ENCODE results near the gene UST. TPM values are rescaled to one million over a fixed set of nuclear protein-coding genes. Genes with fewer than 3 reads are reported as not detected.

Gene UST
- total RNA-seq, 4 donors from 2014 or later, result 2.9 to 12.0 (median 5.7) TPM

DNA sequence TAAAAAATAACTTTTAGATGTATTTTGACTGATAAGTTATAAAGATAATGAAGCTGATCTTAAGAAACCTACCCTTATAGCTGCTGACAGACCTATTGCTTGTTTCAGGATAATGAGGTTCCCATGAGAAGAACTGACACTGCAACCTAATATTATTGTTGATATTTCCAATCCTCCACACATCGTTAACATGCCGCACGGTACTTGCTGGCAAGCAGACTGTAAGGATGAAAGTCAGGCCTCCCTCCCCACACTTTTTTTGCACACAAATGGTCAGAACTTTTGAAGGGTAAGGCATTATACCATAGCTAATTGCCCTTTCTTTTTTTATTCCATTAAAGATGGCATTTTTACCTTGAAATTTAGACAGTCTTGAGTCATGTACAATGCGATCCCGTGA is 210.9 kb downstream of the UST start:
- no peak for TF ChIP-seq POLR2A (IDR thresholded peaks at IDR 0.05)
- TF ChIP-seq, protein P1, sequence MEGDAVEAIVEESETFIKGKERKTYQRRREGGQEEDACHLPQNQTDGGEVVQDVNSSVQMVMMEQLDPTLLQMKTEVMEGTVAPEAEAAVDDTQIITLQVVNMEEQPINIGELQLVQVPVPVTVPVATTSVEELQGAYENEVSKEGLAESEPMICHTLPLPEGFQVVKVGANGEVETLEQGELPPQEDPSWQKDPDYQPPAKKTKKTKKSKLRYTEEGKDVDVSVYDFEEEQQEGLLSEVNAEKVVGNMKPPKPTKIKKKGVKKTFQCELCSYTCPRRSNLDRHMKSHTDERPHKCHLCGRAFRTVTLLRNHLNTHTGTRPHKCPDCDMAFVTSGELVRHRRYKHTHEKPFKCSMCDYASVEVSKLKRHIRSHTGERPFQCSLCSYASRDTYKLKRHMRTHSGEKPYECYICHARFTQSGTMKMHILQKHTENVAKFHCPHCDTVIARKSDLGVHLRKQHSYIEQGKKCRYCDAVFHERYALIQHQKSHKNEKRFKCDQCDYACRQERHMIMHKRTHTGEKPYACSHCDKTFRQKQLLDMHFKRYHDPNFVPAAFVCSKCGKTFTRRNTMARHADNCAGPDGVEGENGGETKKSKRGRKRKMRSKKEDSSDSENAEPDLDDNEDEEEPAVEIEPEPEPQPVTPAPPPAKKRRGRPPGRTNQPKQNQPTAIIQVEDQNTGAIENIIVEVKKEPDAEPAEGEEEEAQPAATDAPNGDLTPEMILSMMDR (IDR thresholded peaks at IDR 0.05), result no peak
- no peaks in the 10 kb centered on the region for H3K27me3 ChIP-seq
- peaks cover 0 to 4% (median 0%) of the 10 kb centered on the region in 3 donors for H3K36me3 ChIP-seq
- H3K4me3 ChIP-seq, result no peak overlapping the region
- no peaks in the 10 kb centered on the region for H3K9me3 ChIP-seq
- WGBS, 2 donors, result 90 to 97% methylated on average over 5 of the region's 5 CpGs
- peaks cover 0 to 2% (median 0%) of the 10 kb centered on the region in 3 donors for H3K4me1 ChIP-seq
- intact Hi-C loops (cut with DNase I), result no loop called here
- DNase-seq, result no peak
- H3K27ac ChIP-seq, result no peak overlapping the region

DNA sequence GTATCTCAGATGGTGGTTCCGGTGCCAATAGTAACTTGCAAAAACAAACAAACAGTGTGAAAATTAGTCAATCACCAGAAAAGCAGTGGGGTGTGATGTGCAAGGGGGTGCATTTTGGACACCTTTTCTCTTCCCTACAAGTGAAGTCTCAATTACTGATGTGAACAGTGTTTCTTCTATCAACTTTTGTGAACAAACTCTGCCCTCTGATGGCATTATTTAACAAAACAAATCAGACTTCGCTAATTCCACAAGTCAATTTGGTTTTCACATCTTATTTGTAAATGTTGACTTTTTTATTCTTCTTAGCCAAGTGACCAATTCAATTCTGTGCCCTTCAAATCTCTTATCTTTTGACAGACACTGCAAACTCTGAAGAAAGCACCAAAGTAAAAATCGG is 212.2 kb downstream of the UST start:
- Histone ChIP-seq H3K27ac (no peak overlapping the region), H3K4me3 (no peak overlapping the region), H3K4me1 (no peaks in the 10 kb centered on the region), H3K27me3 (no peaks in the 10 kb centered on the region), H3K36me3 (peaks cover 0 to 4% (median 0%) of the 10 kb centered on the region in 3 donors), H3K9me3 (no peaks in the 10 kb centered on the region)
- intact Hi-C loops (cut with DNase I), result no loop called here
- TF ChIP-seq, protein P1 (IDR thresholded peaks at IDR 0.05), result no peak
- TF ChIP-seq POLR2A (IDR thresholded peaks at IDR 0.05), result no peak
- 70 to 78% methylated on average over 3 of the region's 3 CpGs for WGBS, 2 donors
- no peak for DNase-seq

DNA sequence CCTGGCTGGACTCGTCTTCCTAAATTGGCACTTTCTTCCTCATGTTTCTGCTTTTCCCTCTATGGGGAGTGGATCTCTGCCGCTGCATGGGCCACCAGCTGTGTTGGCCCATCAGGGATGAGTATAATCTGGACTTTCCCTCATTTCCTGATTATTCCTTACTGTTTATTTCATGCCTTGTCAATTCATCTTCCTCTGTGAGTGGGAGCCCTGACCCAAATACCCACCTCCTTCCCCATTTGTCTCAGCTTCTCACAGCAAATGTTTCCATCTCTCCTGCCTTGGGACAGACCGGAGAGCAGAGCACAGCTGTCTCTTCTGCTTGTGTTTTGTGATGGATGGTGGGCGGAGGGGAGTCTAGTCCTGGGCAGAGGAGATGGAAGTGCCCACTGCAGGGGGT is 212.7 kb downstream of the UST start:
- no peak for DNase-seq
- H3K4me1 ChIP-seq, result no peaks in the 10 kb centered on the region
- no peaks in the 10 kb centered on the region for H3K9me3 ChIP-seq
- intact Hi-C loops (cut with DNase I), result no loop called here
- peaks cover 0 to 8% (median 0%) of the 10 kb centered on the region in 3 donors for H3K36me3 ChIP-seq
- H3K27ac ChIP-seq, result no peak overlapping the region
- TF ChIP-seq, protein P1 (IDR thresholded peaks at IDR 0.05), result no peak
- no peak for TF ChIP-seq POLR2A (IDR thresholded peaks at IDR 0.05)
- 87% methylated on average over 2 of the region's 4 CpGs for WGBS, 2 donors
- H3K27me3 ChIP-seq, result no peaks in the 10 kb centered on the region
- H3K4me3 ChIP-seq, result no peak overlapping the region

DNA sequence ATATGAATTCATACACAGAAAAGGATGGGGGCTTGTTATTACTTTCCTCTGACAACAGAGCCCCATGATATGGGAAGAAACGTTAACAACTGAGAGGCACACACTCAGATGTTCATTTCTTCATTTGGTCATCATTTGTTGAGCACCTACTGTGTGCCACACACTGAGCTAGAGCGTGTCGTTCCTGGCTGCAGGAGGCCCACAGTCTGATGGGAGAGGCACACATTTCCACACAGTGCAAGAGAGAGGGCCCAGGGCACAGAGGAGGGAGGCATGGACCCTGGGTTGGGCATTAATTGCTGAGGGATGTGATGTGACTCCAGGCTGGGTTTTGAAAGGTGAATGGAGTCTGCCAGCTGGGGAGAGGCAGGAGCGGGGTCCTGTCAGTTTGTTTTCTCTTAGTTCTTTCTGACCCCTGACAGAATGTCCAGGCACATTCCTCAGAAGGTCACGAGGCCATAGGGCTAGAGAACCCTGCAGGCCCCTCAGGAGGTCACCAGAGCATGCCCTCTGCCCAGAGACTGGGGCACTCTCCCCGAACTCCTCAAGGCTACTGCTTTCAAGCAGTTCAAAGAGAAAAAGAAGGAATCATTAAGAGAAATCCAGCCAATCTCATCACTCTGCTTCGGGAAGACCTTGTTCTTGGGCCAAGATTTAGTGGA is 216.2 kb downstream of the UST start:
- TF ChIP-seq, protein P1 (IDR thresholded peaks at IDR 0.05), result no peak
- no peak for TF ChIP-seq POLR2A (IDR thresholded peaks at IDR 0.05)
- peaks cover 0 to 9% (median 0%) of the 10 kb centered on the region in 3 donors for H3K36me3 ChIP-seq
- intact Hi-C loops (cut with DNase I), result no loop called here
- H3K27me3 ChIP-seq, result no peaks in the 10 kb centered on the region
- no peak for DNase-seq
- no peaks in the 10 kb centered on the region for H3K4me1 ChIP-seq
- WGBS, 2 donors, result 79 to 87% methylated on average over 6 to 7 of the region's 7 CpGs
- H3K4me3 ChIP-seq, result no peak overlapping the region
- H3K27ac ChIP-seq, result no peak overlapping the region
- no peaks in the 10 kb centered on the region for H3K9me3 ChIP-seq

DNA sequence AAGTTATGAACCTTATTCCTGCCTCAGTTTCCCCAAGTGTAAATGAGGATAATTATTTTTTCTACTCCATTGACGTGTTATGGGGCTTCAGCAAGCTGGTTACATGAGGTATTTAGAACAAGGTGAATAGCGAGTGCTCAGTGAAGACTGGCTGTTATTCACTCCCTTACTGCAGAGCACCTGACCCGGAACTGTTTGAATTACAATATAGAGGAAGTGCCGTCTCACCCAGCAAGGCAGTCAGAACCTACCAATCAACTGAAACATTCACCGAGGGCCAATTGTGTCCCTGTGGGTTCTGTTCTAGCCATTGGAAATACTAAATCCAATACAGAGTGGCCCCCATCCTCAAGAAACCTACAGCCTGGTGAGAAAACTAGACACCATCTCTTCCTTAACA is 216.9 kb downstream of the UST start:
- Histone ChIP-seq H3K27ac (no peak overlapping the region), H3K36me3 (peaks cover 0 to 9% (median 0%) of the 10 kb centered on the region in 3 donors), H3K27me3 (no peaks in the 10 kb centered on the region), H3K4me3 (no peak overlapping the region), H3K9me3 (no peaks in the 10 kb centered on the region), H3K4me1 (peaks cover 0 to 6% (median 0%) of the 10 kb centered on the region in 3 donors)
- no peak for DNase-seq
- WGBS, 2 donors, result 89 to 95% methylated on average over 5 of the region's 5 CpGs
- TF ChIP-seq, protein P1 (IDR thresholded peaks at IDR 0.05), result no peak
- TF ChIP-seq POLR2A (IDR thresholded peaks at IDR 0.05), result no peak
- intact Hi-C loops (cut with DNase I), result no loop called here

All from esophagus squamous epithelium (tissue), 5 donors.